Panc1 (cell line): ENCODE data around the gene ZNF792.

Experiments used
- POLR2AphosphoS5 ChIP-seq: IDR thresholded peaks from 2 replicates; pipeline ENCODE4 v1.6.1; 2012; ENCODE audit warnings: mild to moderate bottlenecking, low read depth, low read length, moderate library complexity
- SIN3A ChIP-seq: IDR thresholded peaks from 2 replicates; pipeline ENCODE4 v1.6.1; 2012; ENCODE audit warnings: low read depth, mild to moderate bottlenecking, low read length, moderate library complexity, borderline replicate concordance; ENCODE audit not compliant: insufficient read depth
- TCF7L2 ChIP-seq: IDR thresholded peaks from 2 replicates; pipeline ENCODE4 v1.6.1; 2011; ENCODE audit warnings: mild to moderate bottlenecking, low read depth, low read length, inconsistent platforms
- TF ChIP-seq, protein P1 (sequence below): fragments of 450-650 bp; IDR thresholded peaks from 2 replicates; pipeline ENCODE4 v1.5.1; 2017; ENCODE audit warnings: mild to moderate bottlenecking

DNA sequence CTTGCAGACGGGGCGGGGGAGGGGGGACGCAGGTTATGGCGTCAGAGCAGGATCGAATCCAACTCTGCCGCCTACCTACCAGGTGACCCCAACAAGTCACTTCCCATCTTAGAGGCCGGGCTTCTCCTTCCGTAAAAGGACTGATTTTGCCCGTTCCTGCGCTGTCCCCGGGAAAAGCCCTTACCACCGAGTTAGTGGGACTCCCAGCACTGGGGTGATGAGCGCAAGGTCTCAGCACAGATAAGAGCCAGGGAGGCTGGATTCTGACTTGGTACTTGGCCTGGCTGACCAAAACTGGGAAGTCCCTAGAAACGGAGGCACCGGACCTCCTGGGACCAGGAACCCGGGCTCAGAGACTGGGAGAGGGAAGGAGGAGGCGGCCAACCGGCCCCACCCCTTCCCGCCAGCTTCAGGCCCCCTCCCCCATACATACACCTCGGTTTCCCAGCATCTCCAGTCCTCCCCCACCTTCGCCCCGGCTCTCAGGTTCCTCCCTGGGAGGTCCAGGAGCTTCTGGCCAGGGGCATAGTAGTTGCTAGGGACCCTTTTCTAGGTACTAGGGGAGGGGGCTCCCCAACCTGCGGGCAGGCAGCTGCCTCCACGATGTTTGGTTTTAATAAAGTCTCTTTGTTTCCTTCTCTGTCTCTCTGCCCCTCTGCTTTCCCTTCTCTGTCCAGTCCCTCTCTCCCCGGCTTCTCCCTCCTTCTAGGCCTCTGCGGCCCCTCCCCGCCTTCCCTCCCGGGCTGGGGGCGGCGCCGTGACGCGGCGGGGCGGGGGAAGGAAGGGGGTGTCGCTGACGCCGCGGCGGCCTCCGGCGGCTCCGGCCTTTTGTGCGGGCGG lies 35.7 kb upstream of the ZNF792 start, which contains the start of gene GRAMD1A:
- TF ChIP-seq, protein P1, sequence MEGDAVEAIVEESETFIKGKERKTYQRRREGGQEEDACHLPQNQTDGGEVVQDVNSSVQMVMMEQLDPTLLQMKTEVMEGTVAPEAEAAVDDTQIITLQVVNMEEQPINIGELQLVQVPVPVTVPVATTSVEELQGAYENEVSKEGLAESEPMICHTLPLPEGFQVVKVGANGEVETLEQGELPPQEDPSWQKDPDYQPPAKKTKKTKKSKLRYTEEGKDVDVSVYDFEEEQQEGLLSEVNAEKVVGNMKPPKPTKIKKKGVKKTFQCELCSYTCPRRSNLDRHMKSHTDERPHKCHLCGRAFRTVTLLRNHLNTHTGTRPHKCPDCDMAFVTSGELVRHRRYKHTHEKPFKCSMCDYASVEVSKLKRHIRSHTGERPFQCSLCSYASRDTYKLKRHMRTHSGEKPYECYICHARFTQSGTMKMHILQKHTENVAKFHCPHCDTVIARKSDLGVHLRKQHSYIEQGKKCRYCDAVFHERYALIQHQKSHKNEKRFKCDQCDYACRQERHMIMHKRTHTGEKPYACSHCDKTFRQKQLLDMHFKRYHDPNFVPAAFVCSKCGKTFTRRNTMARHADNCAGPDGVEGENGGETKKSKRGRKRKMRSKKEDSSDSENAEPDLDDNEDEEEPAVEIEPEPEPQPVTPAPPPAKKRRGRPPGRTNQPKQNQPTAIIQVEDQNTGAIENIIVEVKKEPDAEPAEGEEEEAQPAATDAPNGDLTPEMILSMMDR: no peak
- peak; percentile 61 for TF ChIP-seq POLR2AphosphoS5
- no peak for TF ChIP-seq TCF7L2
- TF ChIP-seq SIN3A: no peak
